ENCODE results near the gene CDON. TPM values are rescaled to one million over a fixed set of nuclear protein-coding genes. Genes with fewer than 3 reads are reported as not detected.

CDON gene
- total RNA-seq, 2 experiments from 2014 or later: 3.2 to 4.0 TPM

DNA sequence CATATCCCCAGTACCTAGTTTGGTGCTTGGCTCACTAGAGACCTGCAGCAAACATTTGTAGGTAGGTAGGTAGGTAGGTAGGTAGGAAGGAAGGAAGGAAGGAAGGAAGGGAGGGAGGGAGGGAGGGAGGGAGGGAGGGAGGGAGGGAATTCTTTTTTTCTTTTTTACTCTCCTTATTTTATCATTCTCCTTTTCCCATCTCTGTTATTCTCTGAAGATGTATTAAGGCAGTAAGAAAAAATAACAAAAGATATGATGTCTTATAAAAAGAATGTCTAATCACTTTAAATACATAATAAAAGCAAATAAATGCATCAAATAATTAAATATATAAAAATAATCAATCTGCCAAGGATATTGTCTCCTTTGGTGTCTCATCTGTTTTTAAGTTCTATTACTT, 88.4 kb downstream of the CDON start:
- no peak for TF ChIP-seq CTCF (IDR thresholded peaks at IDR 0.05)
- no peaks in the 10 kb centered on the region for H3K27me3 Mint-ChIP-seq
- CTCF ChIA-PET: no interaction called here
- POLR2A ChIA-PET: no interaction called here
- no peak for ATAC-seq
- H3K9me3 Mint-ChIP-seq: no peaks in the 10 kb centered on the region
- intact Hi-C loops (cut with micrococcal nuclease): no loop called here
- H3K36me3 Mint-ChIP-seq (ENCODE audit: low read depth): no peaks in the 10 kb centered on the region
- H3K4me1 Mint-ChIP-seq (ENCODE audit: low read depth): no peaks in the 10 kb centered on the region
- no peak overlapping the region for H3K27ac Mint-ChIP-seq
- no peak for DNase-seq
- no peak overlapping the region for H3K4me3 Mint-ChIP-seq

DNA sequence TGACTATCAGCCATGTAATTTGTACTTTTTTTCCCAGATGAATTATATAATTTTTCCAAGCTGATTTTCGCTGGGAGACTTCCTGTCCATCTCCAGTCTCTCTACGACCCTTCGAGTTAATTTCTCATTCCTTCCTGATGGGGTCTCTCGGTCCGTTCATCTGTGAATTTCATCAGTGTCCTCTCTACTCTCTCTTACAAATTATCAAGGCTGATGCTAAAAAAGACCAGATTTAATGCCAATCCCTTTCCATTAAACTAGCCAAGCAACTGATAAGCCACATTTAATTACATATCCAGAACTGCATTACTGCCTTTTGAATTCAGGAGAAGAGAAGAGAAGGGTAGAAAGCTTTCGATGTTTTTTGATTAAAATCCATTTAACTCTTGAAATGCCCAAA, 91.0 kb downstream of the CDON start:
- ATAC-seq: no peak
- DNase-seq: no peak
- intact Hi-C loops (cut with micrococcal nuclease): no loop called here
- Mint-ChIP-seq H3K36me3 (ENCODE audit: low read depth) (no peaks in the 10 kb centered on the region), H3K27ac (no peak overlapping the region), H3K9me3 (no peaks in the 10 kb centered on the region), H3K4me1 (ENCODE audit: low read depth) (no peaks in the 10 kb centered on the region), H3K4me3 (no peak overlapping the region), H3K27me3 (no peaks in the 10 kb centered on the region)
- no peak for TF ChIP-seq CTCF (IDR thresholded peaks at IDR 0.05)
- POLR2A ChIA-PET: no interaction called here
- CTCF ChIA-PET: no interaction called here

- no peaks in the 10 kb centered on the region for H3K4me1 Mint-ChIP-seq (ENCODE audit: low read depth)
- H3K9me3 Mint-ChIP-seq: no peaks in the 10 kb centered on the region
- TF ChIP-seq CTCF (IDR thresholded peaks at IDR 0.05): no peak
- no peak overlapping the region for H3K4me3 Mint-ChIP-seq
- ATAC-seq: no peak
- H3K27me3 Mint-ChIP-seq: no peaks in the 10 kb centered on the region
- ChIA-PET CTCF (no interaction called here), POLR2A (no interaction called here)
- H3K27ac Mint-ChIP-seq: no peak overlapping the region
- no peak for DNase-seq
- no peaks in the 10 kb centered on the region for H3K36me3 Mint-ChIP-seq (ENCODE audit: low read depth)
- intact Hi-C loops (cut with micrococcal nuclease): no loop called here
Measured at GRCh38 chr11:125968354-125968753, 94.3 kb downstream of the CDON start.

DNA sequence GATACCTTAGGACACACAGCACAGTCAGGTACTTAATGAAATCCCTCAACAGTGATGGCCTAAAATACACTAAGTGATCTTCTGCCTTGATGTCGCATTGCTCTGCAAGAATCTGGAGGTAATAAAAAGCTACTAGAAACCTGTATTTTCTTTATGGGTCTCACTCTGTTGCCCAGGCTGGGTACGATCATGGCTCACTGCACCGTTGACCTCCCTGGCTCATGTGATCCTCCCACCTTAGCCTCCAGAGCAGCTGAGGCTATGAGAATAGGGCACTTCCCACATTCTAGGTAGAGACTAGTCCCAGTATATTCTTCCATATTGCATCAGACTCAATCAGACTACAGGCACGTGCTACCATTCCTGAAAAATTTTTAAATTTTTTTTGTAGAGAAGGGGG, 95.2 kb downstream of the CDON start:
- ATAC-seq (no peak), DNase-seq (no peak)
- TF ChIP-seq CTCF (IDR thresholded peaks at IDR 0.05): no peak
- intact Hi-C loops (cut with micrococcal nuclease): no loop called here
- H3K9me3 Mint-ChIP-seq: peaks cover 5% of the 10 kb centered on the region
- H3K27me3 Mint-ChIP-seq: no peaks in the 10 kb centered on the region
- H3K27ac Mint-ChIP-seq: no peak overlapping the region
- no peak overlapping the region for H3K4me3 Mint-ChIP-seq
- H3K36me3 Mint-ChIP-seq (ENCODE audit: low read depth): no peaks in the 10 kb centered on the region
- no peaks in the 10 kb centered on the region for H3K4me1 Mint-ChIP-seq (ENCODE audit: low read depth)
- POLR2A ChIA-PET: no interaction called here
- CTCF ChIA-PET: no interaction called here

DNA sequence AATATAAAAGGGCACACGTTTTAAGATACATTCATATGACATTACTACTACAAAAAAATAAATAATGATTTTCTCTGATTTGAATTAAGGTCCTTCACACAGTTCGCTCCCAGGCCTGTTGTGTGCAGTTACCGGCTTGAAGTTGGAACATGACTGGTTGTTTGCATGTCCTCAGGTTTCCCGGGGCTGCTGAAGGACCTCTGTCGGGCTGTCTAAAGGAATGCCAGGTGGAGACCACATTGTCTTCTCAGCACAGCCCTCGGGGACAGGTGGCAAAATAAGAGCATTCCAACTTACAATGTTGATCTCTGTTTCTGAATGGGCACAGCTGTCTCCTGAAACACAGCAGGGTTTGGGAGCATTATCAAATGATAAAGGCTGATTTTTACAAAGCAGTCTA, 101.9 kb downstream of the CDON start:
- Mint-ChIP-seq H3K9me3 (peaks cover 6% of the 10 kb centered on the region), H3K27ac (no peak overlapping the region), H3K4me3 (no peak overlapping the region), H3K27me3 (no peaks in the 10 kb centered on the region), H3K4me1 (ENCODE audit: low read depth) (no peaks in the 10 kb centered on the region), H3K36me3 (ENCODE audit: low read depth) (no peaks in the 10 kb centered on the region)
- ChIA-PET POLR2A (no interaction called here), CTCF (no interaction called here)
- no peak for TF ChIP-seq CTCF (IDR thresholded peaks at IDR 0.05)
- intact Hi-C loops (cut with micrococcal nuclease): no loop called here
- DNase-seq: no peak
- no peak for ATAC-seq
